HG02885 (cell line): ENCODE measurements around the gene C20orf204.

Experiments
- ATAC-seq: cut with Tn5 transposase; IDR thresholded peaks from one replicate; pipeline ENCODE4 v1.9.1; 2021; ENCODE audit warnings: mild to moderate bottlenecking; ENCODE audit not compliant: unreplicated experiment, poor library complexity

The C20orf204 gene

GRCh38 chr20:64053841-64054661 is 18.1 kb downstream of the C20orf204 start:
- ATAC-seq: no peak

DNA sequence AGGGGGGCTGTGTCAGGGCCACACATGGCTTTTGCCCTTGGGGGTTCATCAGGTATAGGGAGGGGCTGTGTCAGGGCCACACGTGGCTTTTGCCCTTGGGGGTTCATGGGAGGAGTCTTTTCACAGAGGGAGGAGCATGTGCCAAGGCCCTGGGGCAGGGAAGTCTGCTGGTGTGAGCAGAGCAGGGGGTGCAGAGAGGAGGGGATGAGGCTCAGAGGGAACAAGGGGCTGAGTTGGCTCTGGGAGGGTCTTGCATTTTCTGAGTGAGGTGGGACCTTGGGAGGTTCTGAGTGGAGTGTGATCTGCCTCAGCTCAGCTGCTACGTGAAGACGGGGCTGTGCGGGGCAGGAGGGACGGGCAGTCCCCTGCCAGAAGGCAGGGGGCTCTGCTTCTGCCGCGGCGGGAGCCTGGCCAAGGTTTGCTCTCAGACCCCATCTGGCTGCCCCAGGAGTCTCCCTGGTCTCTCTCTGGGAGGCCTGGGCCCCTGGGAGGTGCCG is 19.5 kb downstream of the C20orf204 start:
- no peak for ATAC-seq

GRCh38 chr20:64055893-64056638 is 20.1 kb downstream of the C20orf204 start:
- ATAC-seq: no peak

GRCh38 chr20:64056639-64056888 is 20.6 kb downstream of the C20orf204 start:
- ATAC-seq: no peak

- no peak for ATAC-seq
Measured at GRCh38 chr20:64056889-64057627, 21.1 kb downstream of the C20orf204 start.

DNA sequence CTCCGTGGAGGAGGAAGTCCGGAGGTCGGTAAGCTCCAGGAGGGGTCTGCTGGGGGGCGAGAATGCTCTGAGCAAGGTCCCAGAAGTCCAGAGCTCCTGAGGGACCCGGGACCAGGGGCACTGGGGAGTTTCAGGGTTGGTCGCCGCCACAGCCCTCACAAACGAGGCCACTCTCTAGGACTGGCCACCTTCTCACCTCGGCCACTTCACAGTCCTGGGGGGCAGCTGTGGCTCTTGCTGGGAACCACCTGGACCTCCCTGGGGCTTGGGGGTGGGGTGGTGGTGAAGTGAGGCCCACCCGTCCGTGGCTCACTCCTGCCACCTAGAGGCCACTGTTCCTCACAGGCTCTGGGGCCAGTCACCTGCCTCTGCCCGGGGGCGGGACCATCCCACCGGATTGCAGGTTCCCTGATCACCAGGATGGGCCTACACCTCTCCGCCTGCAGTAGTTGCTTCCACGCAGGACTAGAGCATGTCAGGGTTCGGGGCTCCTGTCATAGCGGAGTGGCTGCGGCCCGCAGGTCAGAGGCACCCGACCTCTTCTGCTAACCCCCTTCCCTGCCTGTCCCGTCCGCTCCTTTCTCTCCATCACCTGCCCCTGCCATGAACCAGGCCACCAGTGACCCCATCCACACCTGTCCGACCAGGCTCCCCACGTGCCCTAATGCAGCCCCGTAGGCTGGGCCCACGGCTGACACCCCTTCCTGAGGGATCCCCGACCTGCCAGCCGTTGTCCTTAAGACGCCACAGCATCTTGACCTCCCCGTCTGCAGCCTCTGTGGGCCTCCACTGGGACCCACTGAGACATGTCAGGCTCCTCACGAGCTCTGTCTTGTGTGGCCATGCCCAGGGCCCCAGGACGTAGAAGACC is 21.9 kb downstream of the C20orf204 start:
- no peak for ATAC-seq

DNA sequence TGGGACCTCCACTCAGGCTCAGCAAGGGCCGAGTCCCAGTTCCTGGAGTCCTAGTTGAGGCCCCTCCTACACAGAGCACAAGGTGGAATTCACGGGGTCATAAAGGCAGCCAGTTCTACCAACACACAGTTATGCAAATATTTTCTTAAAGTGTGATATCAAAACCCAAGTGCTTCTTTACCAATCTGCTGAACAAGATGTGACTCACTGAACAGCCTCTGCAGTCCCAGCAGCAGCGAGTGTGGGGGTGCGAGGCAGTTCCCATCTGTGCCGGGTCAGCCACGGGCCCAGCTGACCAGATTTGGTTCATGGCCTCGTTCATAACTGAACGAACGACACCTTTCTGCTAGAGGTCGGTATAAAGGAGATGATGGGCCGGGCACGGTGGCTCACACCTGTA is 22.6 kb downstream of the C20orf204 start:
- no peak for ATAC-seq

- no peak for ATAC-seq
Measured at GRCh38 chr20:64062276-64062595, 26.3 kb downstream of the C20orf204 start.

GRCh38 chr20:64062596-64063388 is 26.8 kb downstream of the C20orf204 start, which contains the start of gene TCEA2:
Gene TCEA2, plus strand, starts transcription at chr20:64063198. Its CDS starts 115 bp downstream, at chr20:64063313.
- peak; percentile 84 for ATAC-seq

DNA sequence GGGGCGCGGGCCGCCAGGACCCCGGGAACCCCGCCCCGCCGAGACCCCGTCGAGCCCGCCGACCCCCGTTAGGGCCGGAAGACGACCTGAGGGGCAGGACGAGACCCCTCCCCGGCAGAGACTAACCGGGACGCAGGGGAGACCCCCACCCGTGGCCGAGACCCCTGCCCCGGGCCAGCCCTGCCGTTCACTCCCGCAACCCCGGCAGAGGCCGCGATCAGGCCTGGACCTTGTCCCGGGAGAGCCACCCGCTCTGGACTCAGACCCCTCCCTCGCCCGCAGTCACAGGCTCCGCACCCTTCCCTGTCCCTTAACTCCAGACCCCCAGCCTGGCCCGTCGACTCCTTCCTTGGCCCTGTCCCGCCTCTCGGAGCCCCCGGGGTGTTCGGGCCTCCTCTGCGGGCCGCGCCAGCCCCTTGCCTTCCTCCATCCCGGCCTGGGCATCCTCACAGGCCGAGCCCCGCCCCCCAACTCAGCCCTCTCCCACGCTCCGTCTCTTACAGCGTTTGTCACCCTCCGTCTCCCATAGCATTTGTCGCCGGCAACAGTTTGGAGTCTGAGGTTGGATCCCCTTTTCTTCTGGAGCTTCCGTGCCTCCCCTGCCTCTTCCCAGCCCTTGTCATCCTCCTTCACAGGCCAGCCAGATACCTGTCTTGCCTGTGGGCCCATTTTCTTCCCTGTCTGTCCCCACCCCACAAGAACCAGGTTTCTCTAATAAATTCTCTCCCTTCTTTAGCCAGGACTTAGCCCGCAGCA is 27.6 kb downstream of the C20orf204 start:
- ATAC-seq: no peak

DNA sequence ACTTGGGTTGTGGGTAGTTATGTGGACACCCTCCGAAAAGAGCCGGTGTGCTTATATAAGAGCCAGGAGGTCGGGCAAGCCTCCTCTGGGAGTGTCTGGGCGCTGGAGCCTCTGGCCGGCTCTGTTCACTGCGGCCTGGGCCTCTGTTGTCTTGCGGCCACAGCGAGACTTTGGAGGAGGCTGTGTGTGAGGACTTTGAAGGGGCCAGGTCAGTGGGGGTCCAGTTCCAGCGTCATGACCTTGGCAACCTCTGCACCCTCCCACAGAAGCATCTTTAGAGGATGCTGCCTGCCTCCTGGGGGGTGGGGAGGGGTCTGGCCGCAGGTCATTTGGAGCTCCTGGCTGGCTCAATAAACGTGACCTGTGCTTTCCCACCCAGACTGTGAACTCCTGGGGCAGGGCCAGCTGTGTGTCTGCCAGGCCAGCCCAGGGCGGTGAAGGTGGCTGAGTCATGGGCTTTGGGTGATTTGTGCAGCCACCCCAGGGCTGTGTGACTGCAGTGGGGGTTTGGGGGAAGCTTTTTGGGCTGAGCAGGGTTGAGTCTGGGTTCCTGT is 28.2 kb downstream of the C20orf204 start:
- no peak for ATAC-seq

GRCh38 chr20:64065062-64065973 is 29.3 kb downstream of the C20orf204 start:
- ATAC-seq: no peak

DNA sequence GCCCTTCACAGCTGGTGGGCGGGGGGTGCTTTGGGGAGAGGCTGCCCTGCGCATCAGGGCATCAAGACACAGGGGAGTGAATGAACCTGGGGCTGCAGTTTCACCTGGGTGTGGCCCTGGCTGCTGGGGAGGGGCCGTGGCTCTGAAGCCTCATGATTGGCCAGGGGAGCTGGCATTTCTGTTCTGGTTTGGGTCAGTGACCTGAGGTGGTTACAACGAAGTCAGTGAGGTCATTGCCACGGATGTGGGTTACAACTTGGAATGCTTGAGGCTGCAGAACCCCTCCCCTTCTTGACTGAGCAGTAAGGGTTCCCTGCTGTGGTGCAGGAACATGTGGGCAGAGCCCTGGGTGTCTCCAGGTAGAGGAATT is 30.0 kb downstream of the C20orf204 start:
- ATAC-seq: no peak

- no peak for ATAC-seq
Measured at GRCh38 chr20:64067005-64067632, 31.1 kb downstream of the C20orf204 start.

DNA sequence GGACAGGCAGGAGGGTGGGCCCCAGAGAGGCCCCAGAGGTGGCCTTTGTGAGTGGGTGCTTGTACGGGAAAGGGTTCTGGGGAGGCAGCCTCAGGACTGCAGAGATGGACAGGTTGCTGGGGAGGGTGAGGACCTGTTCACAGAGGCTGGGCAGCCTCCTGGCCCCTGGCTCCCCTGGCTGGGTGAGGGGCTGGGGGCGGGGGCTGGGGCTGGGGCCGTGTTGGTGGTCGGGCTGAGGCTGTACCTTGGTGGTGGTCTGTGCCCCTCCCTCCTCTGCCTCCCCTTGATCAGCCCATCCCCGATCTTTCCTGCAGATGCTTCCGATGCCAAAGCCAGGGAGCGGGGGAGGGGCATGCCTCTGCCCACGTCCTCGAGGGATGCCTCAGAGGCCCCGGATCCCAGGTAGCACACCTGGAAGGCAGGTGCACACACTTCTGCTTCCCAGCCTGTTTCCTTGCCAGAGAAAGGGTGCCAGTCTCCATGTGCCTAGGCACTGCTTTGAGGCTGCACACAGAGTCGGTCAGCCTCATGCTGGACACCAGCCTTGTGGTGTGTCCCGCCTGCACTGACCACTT is 31.8 kb downstream of the C20orf204 start:
- ATAC-seq: no peak

- no peak for ATAC-seq
Measured at GRCh38 chr20:64068386-64069208, 32.6 kb downstream of the C20orf204 start.
